ENCODE results near the gene FUT9.
"Not testable (repeated sequence)": the region's sequence is repeated elsewhere in the genome, so short reads cannot be mapped to it uniquely, and the experiment has no call there.

The FUT9 gene

DNA sequence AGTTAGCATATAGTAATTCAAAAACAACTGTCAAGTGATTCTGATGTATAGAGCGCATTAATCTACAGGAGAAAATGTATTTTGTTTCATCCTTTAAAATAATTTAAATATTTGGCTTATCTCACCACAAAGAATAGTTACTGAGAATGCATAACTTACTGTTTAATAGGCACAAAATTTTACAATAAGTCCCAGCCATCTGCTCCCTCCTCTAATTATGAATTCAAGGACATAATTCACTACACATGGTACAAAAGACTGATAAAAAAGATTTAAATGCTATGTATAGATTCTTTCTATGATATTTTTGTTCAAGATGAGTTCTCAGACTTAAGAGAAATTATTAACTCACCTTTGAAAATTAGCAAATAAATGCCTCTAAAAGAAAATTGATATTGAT, 242.0 kb downstream of the FUT9 start:
- DNase-seq, result no peak
- no peak overlapping the region for H3K9ac ChIP-seq (ENCODE audit: low read length)
- H4K20me1 ChIP-seq (ENCODE audit: insufficient read depth, low read length), result no peaks in the 10 kb centered on the region

DNA sequence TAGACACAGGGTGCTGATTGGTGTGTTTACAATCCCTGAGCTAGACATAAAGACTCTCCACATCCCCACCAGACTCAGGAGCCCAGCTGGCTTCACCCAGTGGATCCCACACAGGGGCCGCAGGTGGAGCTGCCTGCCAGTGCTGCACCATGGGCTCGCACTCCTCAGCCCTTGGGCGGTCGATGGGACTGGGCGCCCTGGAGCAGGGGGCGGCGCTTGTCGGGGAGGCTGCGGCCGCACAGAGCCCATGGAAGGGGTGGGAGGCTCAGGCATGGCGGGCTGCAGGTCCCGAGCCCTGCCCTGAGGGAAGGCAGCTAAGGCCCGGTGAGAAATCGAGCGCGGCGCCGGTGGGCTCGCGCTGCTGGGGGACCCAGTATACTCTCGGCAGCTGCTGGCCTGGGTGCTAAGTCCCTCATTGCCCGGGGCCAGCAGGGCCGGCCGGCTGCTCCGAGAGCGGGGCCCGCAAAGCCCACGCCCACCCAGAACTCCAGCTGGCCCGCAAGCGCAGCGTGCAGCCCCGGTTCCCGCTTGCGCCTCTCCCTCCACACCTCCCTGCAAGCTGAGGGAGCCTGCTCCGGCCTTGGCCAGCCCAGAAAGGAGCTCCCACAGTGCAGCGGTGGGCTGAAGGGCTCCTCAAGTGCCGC, 245.1 kb downstream of the FUT9 start:
- not testable (repeated sequence) for H2AFZ ChIP-seq (ENCODE audit: low read length); H3K4me2 ChIP-seq (ENCODE audit: low read depth, low read length); DNase-seq; H3K79me2 ChIP-seq (ENCODE audit: low read length); H3K36me3 ChIP-seq (replicated peaks; ENCODE audit: insufficient read depth, low read length); H3K4me1 ChIP-seq (ENCODE audit: low read length); H3F3A ChIP-seq (ENCODE audit: insufficient read depth, low read length); H3K27ac ChIP-seq (ENCODE audit: low read length); H3K27me3 ChIP-seq (replicated peaks; ENCODE audit: insufficient read depth, low read length); H3K9ac ChIP-seq (ENCODE audit: low read length); H3K4me3 ChIP-seq (ENCODE audit: low read length); H4K20me1 ChIP-seq (ENCODE audit: insufficient read depth, low read length); H3K9me3 ChIP-seq (replicated peaks; ENCODE audit: insufficient read depth, low read length); H3K9me2 ChIP-seq (replicated peaks; ENCODE audit: insufficient read depth, low read length)

More for the DNA sequence above, 242.0 kb downstream of the FUT9 start:
- Histone ChIP-seq H3K4me3 (ENCODE audit: low read length) (no peak overlapping the region), H3K9me3 (replicated peaks; ENCODE audit: insufficient read depth, low read length) (no peaks in the 10 kb centered on the region), H3F3A (ENCODE audit: insufficient read depth, low read length) (no peaks in the 10 kb centered on the region), H3K79me2 (ENCODE audit: low read length) (no peaks in the 10 kb centered on the region), H3K36me3 (replicated peaks; ENCODE audit: insufficient read depth, low read length) (no peaks in the 10 kb centered on the region), H3K9me2 (replicated peaks; ENCODE audit: insufficient read depth, low read length) (no peaks in the 10 kb centered on the region), H2AFZ (ENCODE audit: low read length) (no peak overlapping the region), H3K4me2 (ENCODE audit: low read depth, low read length) (no peak overlapping the region), H3K27me3 (replicated peaks; ENCODE audit: insufficient read depth, low read length) (no peaks in the 10 kb centered on the region), H3K4me1 (ENCODE audit: low read length) (no peaks in the 10 kb centered on the region), H3K27ac (ENCODE audit: low read length) (no peak overlapping the region)
- TF ChIP-seq EZH2 (optimal IDR thresholded peaks at IDR 0.05; ENCODE audit: low read depth, low read length) (no peak), EZH2phosphoT487 (IDR thresholded peaks at IDR 0.05; ENCODE audit: low read length) (no peak)
- TF ChIP-seq, protein P1, sequence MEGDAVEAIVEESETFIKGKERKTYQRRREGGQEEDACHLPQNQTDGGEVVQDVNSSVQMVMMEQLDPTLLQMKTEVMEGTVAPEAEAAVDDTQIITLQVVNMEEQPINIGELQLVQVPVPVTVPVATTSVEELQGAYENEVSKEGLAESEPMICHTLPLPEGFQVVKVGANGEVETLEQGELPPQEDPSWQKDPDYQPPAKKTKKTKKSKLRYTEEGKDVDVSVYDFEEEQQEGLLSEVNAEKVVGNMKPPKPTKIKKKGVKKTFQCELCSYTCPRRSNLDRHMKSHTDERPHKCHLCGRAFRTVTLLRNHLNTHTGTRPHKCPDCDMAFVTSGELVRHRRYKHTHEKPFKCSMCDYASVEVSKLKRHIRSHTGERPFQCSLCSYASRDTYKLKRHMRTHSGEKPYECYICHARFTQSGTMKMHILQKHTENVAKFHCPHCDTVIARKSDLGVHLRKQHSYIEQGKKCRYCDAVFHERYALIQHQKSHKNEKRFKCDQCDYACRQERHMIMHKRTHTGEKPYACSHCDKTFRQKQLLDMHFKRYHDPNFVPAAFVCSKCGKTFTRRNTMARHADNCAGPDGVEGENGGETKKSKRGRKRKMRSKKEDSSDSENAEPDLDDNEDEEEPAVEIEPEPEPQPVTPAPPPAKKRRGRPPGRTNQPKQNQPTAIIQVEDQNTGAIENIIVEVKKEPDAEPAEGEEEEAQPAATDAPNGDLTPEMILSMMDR (IDR thresholded peaks at IDR 0.05; ENCODE audit: low read length), result no peak

Measured in MM.1S (cell line).